ENCODE data around the gene ZFP92. TPM values are rescaled to one million over a fixed set of nuclear protein-coding genes. Genes with fewer than 3 reads are reported as not detected.
A peak's percentile ranks its signal among the peaks of the same experiment; 100 is the strongest.
"Not testable (repeated sequence)": the region's sequence is repeated elsewhere in the genome, so short reads cannot be mapped to it uniquely, and the experiment has no call there.

The ZFP92 gene
- total RNA-seq, 2 donors from 2014 or later: 2.1 to 3.3 TPM

DNA sequence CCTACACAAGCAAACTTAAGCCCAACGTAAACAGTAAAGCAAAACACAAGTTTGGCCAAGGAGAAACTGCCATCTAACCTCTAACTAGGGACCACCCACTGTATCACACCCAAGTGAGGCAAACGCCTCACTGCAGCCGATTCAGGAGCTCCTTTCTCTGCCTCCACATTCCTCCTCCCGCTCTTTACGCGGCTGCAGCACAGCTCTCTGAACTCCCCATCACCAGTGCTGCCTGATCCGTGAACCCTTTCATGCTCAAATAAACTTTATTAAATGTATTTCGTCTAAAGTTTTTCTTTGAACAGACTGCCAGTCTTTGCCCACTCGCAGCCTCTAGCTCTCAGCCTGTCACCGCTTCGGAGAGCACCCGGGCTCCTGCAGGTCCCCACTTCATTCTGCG is 16.7 kb upstream of the ZFP92 start:
- Mint-ChIP-seq H3K4me3 (no peak overlapping the region), H3K4me1 (ENCODE audit: low read depth in 2 of 2) (no peaks in the 10 kb centered on the region), H3K9me3 (no peaks in the 10 kb centered on the region), H3K36me3 (no peaks in the 10 kb centered on the region), H3K27me3 (peaks cover 0 to 2% of the 10 kb centered on the region in 2 donors), H3K27ac (no peak overlapping the region)
- DNase-seq (ENCODE audit: low spot score) (no peak), ATAC-seq (no peak)

DNA sequence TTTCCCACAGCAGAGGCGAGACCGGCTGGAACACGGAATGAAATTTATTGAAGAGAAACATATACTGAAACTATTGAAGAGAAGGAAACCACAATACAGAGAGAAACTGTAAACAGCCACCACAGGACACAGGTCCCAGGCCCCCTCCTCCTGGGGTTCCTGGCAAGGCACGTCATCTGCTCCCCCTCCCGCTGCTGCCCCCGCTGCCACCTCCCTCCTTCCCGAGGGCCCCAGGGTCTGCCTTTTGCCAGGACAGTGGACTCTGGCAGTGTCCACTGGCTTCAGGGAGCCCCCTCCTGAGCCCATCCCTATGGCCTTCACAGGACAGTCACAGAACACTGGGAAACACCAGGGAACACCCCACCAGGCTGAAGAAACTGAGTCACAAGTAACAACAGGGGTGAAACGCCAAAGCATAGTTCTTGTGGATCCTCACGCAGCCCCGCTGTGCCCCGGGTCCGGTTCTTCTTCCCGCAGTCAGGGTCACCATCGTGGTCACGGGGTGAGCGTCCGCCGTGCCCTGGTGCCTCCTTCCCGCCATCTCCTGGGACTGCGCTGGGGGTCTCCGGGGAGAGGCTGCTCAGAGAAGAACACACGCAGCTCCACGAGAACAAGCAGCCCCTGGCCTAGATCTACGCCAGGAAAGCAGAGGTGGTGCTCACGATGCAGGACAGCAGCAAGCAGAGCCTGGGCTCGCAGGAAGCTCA is 15.5 kb upstream of the ZFP92 start:
- DNase-seq (ENCODE audit: low spot score) (no peak), ATAC-seq (no peak)
- H3K4me3 Mint-ChIP-seq: no peak overlapping the region
- H3K27ac Mint-ChIP-seq: no peak overlapping the region
- H3K9me3 Mint-ChIP-seq: no peaks in the 10 kb centered on the region
- H3K27me3 Mint-ChIP-seq: peaks cover 0 to 2% of the 10 kb centered on the region in 2 donors
- H3K4me1 Mint-ChIP-seq (ENCODE audit: low read depth in 2 of 2): peaks cover 0 to 3% of the 10 kb centered on the region in 2 donors
- H3K36me3 Mint-ChIP-seq: no peaks in the 10 kb centered on the region

DNA sequence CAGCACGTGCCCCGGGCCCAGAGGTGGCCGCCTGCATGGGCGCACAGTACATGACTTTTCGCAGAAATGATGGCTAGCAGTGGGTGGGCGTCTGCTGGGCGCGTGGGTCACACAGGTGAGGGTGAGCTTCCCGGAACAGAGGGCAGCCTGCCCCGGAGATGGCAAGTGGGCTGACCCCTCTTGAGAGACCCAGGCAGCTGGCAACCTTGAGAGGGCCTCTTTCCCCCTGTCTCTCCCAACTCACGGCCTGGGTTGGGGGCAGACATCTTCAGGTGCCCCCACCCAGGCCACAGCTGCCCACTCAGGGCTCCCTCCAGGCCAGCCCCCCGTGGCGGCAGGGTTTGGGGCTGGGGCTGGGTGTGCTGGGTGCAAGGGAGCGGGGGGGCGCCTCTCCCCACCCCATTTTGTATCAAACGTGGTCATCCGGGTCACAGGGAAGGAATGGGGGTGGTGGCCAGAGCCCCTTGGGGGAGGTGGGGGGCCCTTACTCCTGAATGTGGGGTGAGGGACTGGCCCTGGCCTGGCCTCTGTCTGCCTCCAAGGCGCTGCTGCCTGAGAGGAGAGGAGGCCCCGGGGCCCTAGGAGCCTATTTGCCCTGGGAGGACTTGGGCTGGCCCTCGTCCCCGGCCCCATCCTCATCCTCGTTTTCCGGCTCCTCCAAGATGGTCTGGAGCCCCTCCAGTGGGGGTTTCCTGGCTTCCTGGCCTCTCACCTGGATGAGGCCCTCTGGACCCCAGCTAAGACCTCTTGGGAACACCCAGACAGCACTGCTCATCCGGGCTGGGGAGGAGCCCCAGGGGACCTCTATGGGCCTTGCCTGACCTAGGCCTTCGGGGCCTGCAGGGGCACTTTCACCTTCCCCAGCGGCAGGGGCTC is 14.7 kb upstream of the ZFP92 start:
- ATAC-seq: peak in 1 of 2 donors; percentile 16
- H3K27me3 Mint-ChIP-seq: peaks cover 0 to 2% of the 10 kb centered on the region in 2 donors
- DNase-seq (ENCODE audit: low spot score): no peak
- peaks cover 0 to 3% of the 10 kb centered on the region in 2 donors for H3K4me1 Mint-ChIP-seq (ENCODE audit: low read depth in 2 of 2)
- H3K9me3 Mint-ChIP-seq: no peaks in the 10 kb centered on the region
- no peak overlapping the region for H3K27ac Mint-ChIP-seq
- H3K4me3 Mint-ChIP-seq: no peak overlapping the region
- H3K36me3 Mint-ChIP-seq: no peaks in the 10 kb centered on the region

DNA sequence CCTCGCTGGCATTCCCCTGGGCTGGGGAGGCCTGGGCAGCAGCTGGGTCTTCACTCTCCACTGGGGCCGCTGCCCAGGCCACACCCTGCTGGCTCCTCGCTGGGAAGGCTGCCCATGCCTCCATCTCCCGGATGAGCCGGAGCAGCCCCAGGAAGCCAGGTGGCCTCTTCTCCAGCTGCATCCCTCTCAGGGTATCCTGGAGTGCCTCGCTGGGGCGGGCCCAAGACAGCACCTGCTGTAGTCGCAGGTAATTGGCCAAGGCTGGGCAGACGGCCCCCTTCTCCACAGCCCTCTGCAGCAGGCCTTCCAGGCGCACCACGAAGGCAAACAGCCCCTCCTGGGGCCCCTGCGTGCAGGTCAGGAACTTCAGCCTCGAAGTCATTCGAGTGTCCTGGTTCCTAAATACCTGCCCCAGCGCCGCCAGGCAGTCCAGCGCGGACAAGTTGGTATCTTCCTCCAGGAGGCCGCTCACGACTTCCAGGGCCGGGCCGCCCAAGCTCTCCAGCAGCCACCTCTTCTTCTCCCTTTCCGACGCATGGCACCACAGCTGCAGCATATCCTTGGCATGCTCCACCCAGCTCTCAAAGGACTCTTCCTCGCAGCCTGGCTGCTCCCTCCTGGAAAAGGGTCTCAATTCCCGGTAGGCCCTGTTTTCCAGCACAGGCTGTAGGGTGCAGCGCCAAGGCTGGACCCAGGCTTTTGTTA is 13.9 kb upstream of the ZFP92 start:
- peak in 1 of 2 donors; percentile 30 for ATAC-seq
- no peak overlapping the region for H3K27ac Mint-ChIP-seq
- peaks cover 0 to 3% of the 10 kb centered on the region in 2 donors for H3K4me1 Mint-ChIP-seq (ENCODE audit: low read depth in 2 of 2)
- H3K27me3 Mint-ChIP-seq: peaks cover 0 to 2% of the 10 kb centered on the region in 2 donors
- no peak overlapping the region for H3K4me3 Mint-ChIP-seq
- no peaks in the 10 kb centered on the region for H3K36me3 Mint-ChIP-seq
- DNase-seq (ENCODE audit: low spot score): no peak
- no peaks in the 10 kb centered on the region for H3K9me3 Mint-ChIP-seq

DNA sequence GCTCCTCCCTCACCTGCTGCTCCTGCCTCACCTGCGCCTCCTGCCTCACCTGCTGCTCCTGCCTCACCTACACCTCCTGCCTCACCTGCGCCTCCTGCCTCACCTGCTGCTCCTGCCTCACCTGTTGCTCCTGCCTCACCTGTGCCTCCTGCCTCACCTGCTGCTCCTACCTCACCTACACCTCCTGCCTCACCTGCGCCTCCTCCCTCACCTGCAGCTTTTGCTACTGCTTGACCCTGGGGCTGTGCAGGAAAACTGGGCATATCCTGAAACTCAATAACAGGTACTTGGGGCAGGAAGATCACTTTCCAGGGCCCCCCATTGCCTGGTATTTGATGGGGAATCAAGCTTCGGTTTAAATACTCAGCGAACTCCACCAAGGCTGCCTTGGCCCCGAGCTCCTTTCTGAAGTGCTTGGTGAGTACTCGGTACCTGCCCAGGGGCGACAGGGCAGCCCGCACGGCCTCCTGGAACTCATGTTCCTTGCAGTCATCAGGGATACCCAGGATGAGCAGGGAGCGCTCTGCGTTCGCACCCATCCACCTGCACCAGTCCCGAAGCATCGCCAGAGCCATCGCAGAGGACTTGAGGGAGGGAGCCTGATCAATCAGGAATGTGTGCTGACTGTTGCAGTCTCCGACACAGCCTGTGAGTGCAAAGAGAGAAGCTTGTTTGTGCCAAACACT is 12.9 kb upstream of the ZFP92 start:
- Mint-ChIP-seq H3K4me3 (no peak overlapping the region), H3K9me3 (no peaks in the 10 kb centered on the region), H3K4me1 (ENCODE audit: low read depth in 2 of 2) (peaks cover 0 to 3% of the 10 kb centered on the region in 2 donors), H3K27me3 (peaks cover 0 to 7% of the 10 kb centered on the region in 2 donors), H3K36me3 (no peaks in the 10 kb centered on the region), H3K27ac (no peak overlapping the region)
- DNase-seq (ENCODE audit: low spot score): no peak
- no peak for ATAC-seq

DNA sequence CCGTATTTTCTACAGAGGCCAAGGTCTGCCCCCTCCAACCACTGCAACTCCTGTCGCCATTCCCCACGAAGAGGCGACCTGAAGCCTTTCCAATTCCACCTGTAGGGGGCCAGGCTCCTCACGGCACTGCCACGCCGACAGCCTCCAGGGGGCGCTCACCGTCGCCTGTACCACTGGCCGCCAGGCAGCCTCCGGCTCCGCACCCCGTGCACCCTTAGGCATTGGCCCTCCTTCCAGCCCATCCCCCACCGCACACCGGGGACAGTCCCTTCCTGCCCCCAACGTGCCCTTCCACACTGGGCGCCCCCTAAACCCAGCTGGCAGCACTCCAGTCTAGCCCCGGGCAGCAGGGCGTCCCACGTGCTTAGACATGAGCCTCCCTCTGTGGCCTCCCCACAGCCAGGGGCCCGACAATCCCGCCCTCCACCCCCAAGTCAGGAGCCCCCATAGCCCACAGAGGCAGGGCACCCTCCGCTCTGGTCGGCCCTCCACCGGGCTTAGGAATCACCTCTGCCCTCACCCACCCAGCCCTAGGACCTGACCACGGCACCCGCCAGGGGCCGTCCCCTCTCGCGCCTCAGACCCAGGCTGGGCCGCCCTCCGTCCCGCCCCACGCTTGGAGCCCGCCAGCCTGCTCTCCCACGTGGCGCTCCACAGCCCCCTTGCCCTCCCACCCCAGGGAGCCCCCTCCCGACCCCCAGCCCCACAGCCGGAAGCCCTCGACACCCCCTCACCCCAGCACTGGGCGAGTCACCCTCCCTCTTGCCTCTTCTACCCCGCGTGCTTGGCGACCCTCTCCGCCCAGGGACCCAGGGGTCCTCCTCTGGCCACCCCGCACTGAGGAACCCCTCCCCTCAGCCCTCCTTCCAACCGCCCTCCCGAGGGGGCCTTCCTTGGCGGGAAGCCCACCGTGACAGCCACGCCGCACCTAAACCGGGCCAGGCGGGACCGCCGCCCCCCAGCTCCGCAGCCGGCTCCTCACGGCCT is 10.8 kb upstream of the ZFP92 start:
- Mint-ChIP-seq H3K4me3 (no peak overlapping the region), H3K27ac (no peak overlapping the region), H3K36me3 (no peaks in the 10 kb centered on the region), H3K27me3 (peaks cover 0 to 9% of the 10 kb centered on the region in 2 donors), H3K9me3 (no peaks in the 10 kb centered on the region), H3K4me1 (ENCODE audit: low read depth in 2 of 2) (peaks cover 0 to 3% of the 10 kb centered on the region in 2 donors)
- DNase-seq (ENCODE audit: low spot score): no peak
- ATAC-seq: peak; percentile 70 to 72

DNA sequence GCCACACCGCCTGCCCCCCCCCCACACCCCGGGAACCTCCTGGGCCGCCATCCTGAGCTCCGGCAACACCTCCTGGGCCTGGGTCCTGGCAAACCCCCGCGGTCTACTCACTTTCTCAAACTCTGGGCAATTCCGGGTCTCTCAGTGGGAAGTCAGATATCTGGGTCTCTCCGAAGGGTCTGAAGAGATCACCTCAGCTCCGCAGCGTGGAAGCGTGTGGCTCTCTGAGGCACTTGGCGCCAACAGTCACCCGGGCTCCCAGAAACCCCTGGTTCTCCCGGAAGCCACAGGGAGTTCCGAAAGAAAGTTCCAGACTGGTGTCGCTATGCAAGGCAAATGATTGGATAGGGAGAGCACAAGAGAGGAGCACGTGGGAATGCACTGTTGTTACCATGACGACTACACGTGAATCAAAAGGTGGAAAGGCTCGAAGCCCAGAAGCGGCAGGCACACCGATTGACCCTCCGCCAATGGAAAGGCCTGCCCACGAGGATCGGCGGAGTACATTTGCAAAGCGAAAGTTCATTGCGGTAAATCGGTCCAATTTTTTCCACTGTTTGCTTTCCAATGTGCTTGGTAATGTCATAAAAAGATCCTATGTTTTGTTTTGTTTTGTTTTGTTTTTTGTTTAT is 10.0 kb upstream of the ZFP92 start, which contains the start of gene PNMA6E:
PNMA6E (minus strand) TSS at position 218 of the 632 bp plus-strand sequence. CDS start 2,501 bp downstream, outside the sequence.
- ATAC-seq (no peak), DNase-seq (ENCODE audit: low spot score) (no peak)
- no peaks in the 10 kb centered on the region for H3K36me3 Mint-ChIP-seq
- H3K27me3 Mint-ChIP-seq: peaks cover 0 to 13% of the 10 kb centered on the region in 2 donors
- no peaks in the 10 kb centered on the region for H3K9me3 Mint-ChIP-seq
- H3K4me1 Mint-ChIP-seq (ENCODE audit: low read depth in 2 of 2): peaks cover 0 to 3% of the 10 kb centered on the region in 2 donors
- no peak within 1 kb of the TSS for H3K4me3 Mint-ChIP-seq
- no peak within 1 kb of the TSS for H3K27ac Mint-ChIP-seq

DNA sequence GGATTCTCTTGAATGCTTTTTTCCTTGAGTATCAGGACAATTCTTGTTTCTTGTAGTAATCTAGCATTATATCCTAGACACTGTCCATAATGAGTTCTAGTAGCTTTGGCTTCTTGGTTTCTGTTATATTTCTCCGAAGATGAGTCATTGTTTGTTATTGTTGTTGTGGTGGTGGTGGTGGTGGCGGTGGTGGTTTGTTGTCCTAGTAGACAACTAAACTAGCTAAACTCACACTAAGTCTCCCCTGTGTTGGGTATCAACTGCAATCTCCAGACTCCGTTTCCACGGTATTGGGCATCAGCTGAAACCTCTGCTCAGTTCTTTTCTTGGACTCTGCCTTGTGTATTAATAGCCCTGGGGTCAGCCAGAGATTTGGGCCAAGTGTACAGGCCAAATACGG is 6.9 kb upstream of the ZFP92 start:
- DNase-seq (ENCODE audit: low spot score); ATAC-seq: not testable (repeated sequence)

DNA sequence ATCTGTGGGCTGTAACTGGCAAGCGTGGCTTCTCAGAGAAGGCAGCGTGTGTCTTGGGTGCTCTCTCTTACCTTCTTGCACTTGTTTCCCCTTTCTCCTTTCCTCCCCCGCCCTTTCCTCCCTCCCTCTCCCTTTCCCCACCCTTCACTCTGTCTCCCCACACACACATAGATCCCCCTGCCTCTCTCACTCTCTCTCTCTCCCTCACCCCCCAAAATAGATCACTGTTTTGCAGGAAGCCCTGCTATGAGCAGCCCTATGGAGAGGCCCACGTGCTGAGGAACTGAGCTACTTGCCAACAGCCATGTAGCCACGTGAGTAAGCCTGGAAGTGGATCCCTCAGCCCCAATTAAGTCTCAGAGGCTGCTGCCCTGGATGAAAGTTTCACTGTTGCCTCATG is 5.8 kb upstream of the ZFP92 start:
- peaks cover 0 to 13% of the 10 kb centered on the region in 2 donors for H3K27me3 Mint-ChIP-seq
- H3K4me1 Mint-ChIP-seq (ENCODE audit: low read depth in 2 of 2): no peaks in the 10 kb centered on the region
- no peak for DNase-seq (ENCODE audit: low spot score)
- H3K9me3 Mint-ChIP-seq: no peaks in the 10 kb centered on the region
- no peak overlapping the region for H3K4me3 Mint-ChIP-seq
- no peak overlapping the region for H3K27ac Mint-ChIP-seq
- H3K36me3 Mint-ChIP-seq: no peaks in the 10 kb centered on the region
- no peak for ATAC-seq

More for the DNA sequence above, 6.9 kb upstream of the ZFP92 start:
- H3K4me1 Mint-ChIP-seq (ENCODE audit: low read depth in 2 of 2); H3K36me3 Mint-ChIP-seq; H3K4me3 Mint-ChIP-seq; H3K27ac Mint-ChIP-seq; H3K9me3 Mint-ChIP-seq: not testable (repeated sequence)
- peaks cover 0 to 13% of the 10 kb centered on the region in 2 donors for H3K27me3 Mint-ChIP-seq

DNA sequence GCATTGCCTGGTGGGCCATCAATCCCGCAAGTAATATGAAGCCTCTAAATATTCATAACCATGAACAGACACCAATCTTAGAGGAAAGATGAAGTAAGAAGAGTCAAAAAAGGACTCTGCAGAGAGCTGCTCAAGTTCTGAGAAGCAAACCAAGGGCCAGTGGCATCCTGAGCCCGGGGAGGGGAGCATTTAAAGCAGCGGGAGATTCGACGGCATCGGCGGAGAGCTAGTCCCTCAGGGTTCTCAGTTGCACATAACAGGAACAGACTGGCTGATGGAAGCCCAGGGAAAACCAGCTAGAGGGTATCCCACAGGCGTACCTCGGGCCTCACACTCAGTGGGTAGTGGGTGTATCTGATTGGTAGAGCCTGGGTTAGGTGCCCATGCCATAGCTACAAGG is 5.3 kb upstream of the ZFP92 start:
- Mint-ChIP-seq H3K9me3 (no peaks in the 10 kb centered on the region), H3K36me3 (no peaks in the 10 kb centered on the region), H3K4me1 (ENCODE audit: low read depth in 2 of 2) (peaks cover 0 to 3% of the 10 kb centered on the region in 2 donors), H3K27me3 (peaks cover 0 to 13% of the 10 kb centered on the region in 2 donors), H3K27ac (no peak overlapping the region), H3K4me3 (no peak overlapping the region)
- no peak for ATAC-seq
- no peak for DNase-seq (ENCODE audit: low spot score)

DNA sequence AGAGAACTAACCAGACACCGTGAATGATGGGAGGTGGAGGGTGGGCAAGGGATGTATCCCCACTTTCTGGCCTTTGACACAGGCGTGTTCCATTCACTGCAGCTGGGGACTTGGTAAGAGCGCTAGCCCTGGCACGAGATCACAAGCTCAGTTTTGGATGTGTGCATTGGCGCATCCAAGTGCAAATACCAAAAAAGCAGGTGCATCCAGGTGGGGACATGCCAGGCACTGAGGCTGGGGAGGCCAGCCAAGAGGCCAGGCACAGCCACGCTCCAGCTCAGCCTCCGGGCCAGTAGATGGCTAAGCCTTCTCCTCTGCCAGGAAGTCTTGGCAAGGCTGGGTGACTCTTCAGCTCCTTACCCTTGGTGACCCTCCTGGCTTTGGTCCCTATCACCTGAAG is 4.4 kb upstream of the ZFP92 start:
- Mint-ChIP-seq H3K4me1 (ENCODE audit: low read depth in 2 of 2) (peaks cover under 1 to 5% of the 10 kb centered on the region in 2 donors), H3K36me3 (no peaks in the 10 kb centered on the region), H3K27me3 (peaks cover 0 to 13% of the 10 kb centered on the region in 2 donors), H3K9me3 (no peaks in the 10 kb centered on the region), H3K4me3 (no peak overlapping the region), H3K27ac (no peak overlapping the region)
- ATAC-seq: no peak
- DNase-seq (ENCODE audit: low spot score): no peak

DNA sequence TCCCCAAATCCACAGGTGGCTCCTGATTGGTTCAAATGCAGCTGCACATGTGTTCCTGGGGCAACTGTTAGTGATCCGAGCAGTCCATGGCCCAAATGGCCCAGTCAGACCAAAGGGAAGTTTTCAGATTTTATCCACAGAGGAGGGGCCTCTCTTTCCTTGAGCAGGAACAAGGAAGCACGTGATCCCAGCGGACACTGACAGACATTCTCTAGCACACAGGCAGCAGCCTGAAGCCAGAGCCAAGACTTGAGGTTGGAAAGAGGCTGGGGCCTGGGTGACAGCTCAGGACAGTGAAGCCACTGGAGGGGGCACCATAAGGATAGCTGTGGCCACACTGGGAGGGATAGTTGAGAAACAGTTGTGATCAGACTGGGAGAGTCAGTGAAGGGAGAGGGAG is 3.5 kb upstream of the ZFP92 start:
- Mint-ChIP-seq H3K27me3 (peaks cover 0 to 13% of the 10 kb centered on the region in 2 donors), H3K36me3 (no peaks in the 10 kb centered on the region), H3K9me3 (no peaks in the 10 kb centered on the region), H3K4me1 (ENCODE audit: low read depth in 2 of 2) (peaks cover 6 to 9% of the 10 kb centered on the region in 2 donors), H3K4me3 (no peak overlapping the region), H3K27ac (no peak overlapping the region)
- no peak for DNase-seq (ENCODE audit: low spot score)
- no peak for ATAC-seq
